ENCODE results near the gene ATP6V0B. TPM values are rescaled to one million over a fixed set of nuclear protein-coding genes. Genes with fewer than 3 reads are reported as not detected.

Gene ATP6V0B
- total and polyA plus RNA-seq, 10 of the 15 experiments (the other 5 are each of a cell fraction or from before 2014, with no cell fraction given) = 65.3 to 250 (median 144) TPM

DNA sequence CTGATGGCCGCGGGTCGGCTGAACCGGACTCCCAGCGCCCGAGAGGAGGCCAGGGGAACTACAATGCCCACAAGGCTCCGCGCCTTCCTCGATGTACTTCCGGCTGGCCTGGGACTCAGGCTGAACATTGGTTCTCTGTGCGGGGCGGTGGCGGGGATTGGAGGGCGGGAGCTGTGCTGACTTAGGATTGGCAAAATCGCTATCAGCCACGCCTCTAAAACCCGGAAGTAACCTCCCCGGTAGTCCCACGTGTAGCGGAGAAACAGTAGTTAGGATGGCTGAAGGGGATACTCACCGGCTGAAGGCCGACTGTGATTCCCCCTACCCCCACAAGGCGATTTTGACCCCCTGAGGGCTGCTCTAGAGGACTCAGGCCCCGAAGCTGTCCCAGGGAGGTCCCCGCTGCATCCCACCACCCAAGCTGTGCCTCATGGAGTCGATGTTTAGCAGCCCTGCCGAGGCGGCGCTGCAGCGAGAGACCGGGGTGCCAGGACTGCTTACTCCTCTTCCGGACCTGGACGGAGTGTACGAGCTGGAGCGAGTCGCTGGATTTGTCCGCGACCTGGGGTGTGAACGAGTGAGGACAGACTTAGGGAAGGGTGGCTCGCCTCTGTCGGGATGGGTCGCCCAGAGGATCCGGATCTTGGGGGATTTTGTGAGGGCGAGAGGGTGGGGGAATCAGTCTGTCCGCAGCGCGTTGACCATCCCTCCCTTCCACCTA, 4.9 kb upstream of the ATP6V0B start, which contains the start of gene DPH2:
Gene DPH2, plus strand, starts transcription at position 265 of the 721 bp plus-strand sequence. Its CDS starts 166 bp downstream, at position 431.
- ATAC-seq (peak; percentile 94), DNase-seq (ENCODE audit: low read depth, low spot score) (peak; percentile 91), FAIRE-seq (peak; percentile 96)
- TSS peak; percentile 73 for BruUV-seq (replicated peaks)
- Histone ChIP-seq H3K27ac (ENCODE audit: control insufficient read depth, insufficient read depth) (peak within 1 kb of the TSS; percentile 60), H3K79me2 (ENCODE audit: control insufficient read depth, insufficient read depth, low read length) (peaks cover 18% of the 10 kb centered on the region), H3K9ac (ENCODE audit: control insufficient read depth, insufficient read depth, low read length) (peak within 1 kb of the TSS; percentile 89), H3K27me3 (replicated peaks in 1 of 2; ENCODE audit: control insufficient read depth in 2 of 2, insufficient read depth in 2 of 2, low read length in 1 of 2) (no peaks in the 10 kb centered on the region), H3K4me3 (peak within 1 kb of the TSS; percentile 98), H3K4me1 (ENCODE audit: control insufficient read depth, insufficient read depth, low read length) (peaks cover 18% of the 10 kb centered on the region), H3K4me2 (ENCODE audit: control insufficient read depth, insufficient read depth) (peak within 1 kb of the TSS; percentile 93), H4K20me1 (ENCODE audit: control insufficient read depth, insufficient read depth) (no peaks in the 10 kb centered on the region), H3K36me3 (ENCODE audit: control insufficient read depth in 2 of 2, insufficient read depth in 2 of 2, low read length in 1 of 2) (peaks cover 8 to 11% of the 10 kb centered on the region in 2 experiments; a peak in 3 of 4 replicates), H2AFZ (ENCODE audit: control insufficient read depth, low read depth, low read length) (peak within 1 kb of the TSS; percentile 46), H3K9me3 (replicated peaks; ENCODE audit: control insufficient read depth, insufficient read depth, low read length) (no peaks in the 10 kb centered on the region)
- ChIA-PET RAD21 (ENCODE audit: unreplicated experiment) (interaction anchor here (2.6 kb wide), 1 partner anchor 207 kb away, joined by 6 read pairs; no protein-coding TSS in a partner anchor), SMC1A (ENCODE audit: uncharacterized antibody, unreplicated experiment) (interaction anchor here (1.0 kb wide), 1 partner anchor 78 kb away, joined by 3 read pairs; no protein-coding TSS in a partner anchor), POLR2A (interaction anchor here (1.0 kb wide), 2 partner anchors 17 to 23 kb away, joined by 3 read pairs; partner anchors contain the start of gene IPO13), CTCF (interaction anchor here (0.6 to 2.0 kb wide), 4 partner anchors 23 to 320 kb away, joined by 3 to 6 read pairs (median 4); partner anchors contain the start of gene KDM4A)
- in situ Hi-C loops (cut with MboI) = no loop called here
- intact Hi-C loops (cut with micrococcal nuclease; ENCODE audit: unreplicated experiment) = loop anchor here (1.0 kb wide), 1 partner anchor 24 kb away; the partner anchor contains the start of gene IPO13
- 1% methylated on average over 46 of the region's 47 CpGs for WGBS (ENCODE audit: insufficient coverage, insufficient replicate concordance, low lambda C conversion rate, missing lambda C conversion rate)
- TF ChIP-seq NFYB (IDR thresholded peaks at IDR 0.05; ENCODE audit: insufficient read depth, low read depth, low read length) (peak; percentile 91), MEF2A (IDR thresholded peaks at IDR 0.05; ENCODE audit: insufficient read depth, low read depth, low read length) (no peak), ZNF622 (IDR thresholded peaks at IDR 0.05) (no peak), MYB (IDR thresholded peaks at IDR 0.05; ENCODE audit: borderline replicate concordance, low read depth, low read length) (no peak), NRF1 (conservative IDR thresholded peaks at IDR 0.05; ENCODE audit: low read depth, low read length) (no peak), YY1 (IDR thresholded peaks at IDR 0.05; ENCODE audit: low read depth, low read length) (peak; percentile 80), SMC3 (IDR thresholded peaks at IDR 0.05; ENCODE audit: borderline replicate concordance, low read length) (no peak)
- TF ChIP-seq, protein P1, sequence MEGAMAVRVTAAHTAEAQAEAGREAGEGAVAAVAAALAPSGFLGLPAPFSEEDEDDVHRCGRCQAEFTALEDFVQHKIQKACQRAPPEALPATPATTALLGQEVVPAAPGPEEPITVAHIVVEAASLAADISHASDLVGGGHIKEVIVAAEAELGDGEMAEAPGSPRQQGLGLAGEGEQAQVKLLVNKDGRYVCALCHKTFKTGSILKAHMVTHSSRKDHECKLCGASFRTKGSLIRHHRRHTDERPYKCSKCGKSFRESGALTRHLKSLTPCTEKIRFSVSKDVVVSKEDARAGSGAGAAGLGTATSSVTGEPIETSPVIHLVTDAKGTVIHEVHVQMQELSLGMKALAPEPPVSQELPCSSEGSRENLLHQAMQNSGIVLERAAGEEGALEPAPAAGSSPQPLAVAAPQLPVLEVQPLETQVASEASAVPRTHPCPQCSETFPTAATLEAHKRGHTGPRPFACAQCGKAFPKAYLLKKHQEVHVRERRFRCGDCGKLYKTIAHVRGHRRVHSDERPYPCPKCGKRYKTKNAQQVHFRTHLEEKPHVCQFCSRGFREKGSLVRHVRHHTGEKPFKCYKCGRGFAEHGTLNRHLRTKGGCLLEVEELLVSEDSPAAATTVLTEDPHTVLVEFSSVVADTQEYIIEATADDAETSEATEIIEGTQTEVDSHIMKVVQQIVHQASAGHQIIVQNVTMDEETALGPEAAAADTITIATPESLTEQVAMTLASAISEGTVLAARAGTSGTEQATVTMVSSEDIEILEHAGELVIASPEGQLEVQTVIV (IDR thresholded peaks at IDR 0.05; ENCODE audit: borderline replicate concordance, partially characterized antibody) = no peak
- TF ChIP-seq, protein P2, sequence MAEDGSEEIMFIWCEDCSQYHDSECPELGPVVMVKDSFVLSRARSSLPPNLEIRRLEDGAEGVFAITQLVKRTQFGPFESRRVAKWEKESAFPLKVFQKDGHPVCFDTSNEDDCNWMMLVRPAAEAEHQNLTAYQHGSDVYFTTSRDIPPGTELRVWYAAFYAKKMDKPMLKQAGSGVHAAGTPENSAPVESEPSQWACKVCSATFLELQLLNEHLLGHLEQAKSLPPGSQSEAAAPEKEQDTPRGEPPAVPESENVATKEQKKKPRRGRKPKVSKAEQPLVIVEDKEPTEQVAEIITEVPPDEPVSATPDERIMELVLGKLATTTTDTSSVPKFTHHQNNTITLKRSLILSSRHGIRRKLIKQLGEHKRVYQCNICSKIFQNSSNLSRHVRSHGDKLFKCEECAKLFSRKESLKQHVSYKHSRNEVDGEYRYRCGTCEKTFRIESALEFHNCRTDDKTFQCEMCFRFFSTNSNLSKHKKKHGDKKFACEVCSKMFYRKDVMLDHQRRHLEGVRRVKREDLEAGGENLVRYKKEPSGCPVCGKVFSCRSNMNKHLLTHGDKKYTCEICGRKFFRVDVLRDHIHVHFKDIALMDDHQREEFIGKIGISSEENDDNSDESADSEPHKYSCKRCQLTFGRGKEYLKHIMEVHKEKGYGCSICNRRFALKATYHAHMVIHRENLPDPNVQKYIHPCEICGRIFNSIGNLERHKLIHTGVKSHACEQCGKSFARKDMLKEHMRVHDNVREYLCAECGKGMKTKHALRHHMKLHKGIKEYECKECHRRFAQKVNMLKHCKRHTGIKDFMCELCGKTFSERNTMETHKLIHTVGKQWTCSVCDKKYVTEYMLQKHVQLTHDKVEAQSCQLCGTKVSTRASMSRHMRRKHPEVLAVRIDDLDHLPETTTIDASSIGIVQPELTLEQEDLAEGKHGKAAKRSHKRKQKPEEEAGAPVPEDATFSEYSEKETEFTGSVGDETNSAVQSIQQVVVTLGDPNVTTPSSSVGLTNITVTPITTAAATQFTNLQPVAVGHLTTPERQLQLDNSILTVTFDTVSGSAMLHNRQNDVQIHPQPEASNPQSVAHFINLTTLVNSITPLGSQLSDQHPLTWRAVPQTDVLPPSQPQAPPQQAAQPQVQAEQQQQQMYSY (CRISPR knock-in tag; IDR thresholded peaks at IDR 0.05) = no peak
- TF ChIP-seq, protein P3, sequence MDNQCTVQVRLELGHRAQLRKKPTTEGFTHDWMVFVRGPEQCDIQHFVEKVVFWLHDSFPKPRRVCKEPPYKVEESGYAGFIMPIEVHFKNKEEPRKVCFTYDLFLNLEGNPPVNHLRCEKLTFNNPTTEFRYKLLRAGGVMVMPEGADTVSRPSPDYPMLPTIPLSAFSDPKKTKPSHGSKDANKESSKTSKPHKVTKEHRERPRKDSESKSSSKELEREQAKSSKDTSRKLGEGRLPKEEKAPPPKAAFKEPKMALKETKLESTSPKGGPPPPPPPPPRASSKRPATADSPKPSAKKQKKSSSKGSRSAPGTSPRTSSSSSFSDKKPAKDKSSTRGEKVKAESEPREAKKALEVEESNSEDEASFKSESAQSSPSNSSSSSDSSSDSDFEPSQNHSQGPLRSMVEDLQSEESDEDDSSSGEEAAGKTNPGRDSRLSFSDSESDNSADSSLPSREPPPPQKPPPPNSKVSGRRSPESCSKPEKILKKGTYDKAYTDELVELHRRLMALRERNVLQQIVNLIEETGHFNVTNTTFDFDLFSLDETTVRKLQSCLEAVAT (IDR thresholded peaks at IDR 0.05) = no peak; the same call in 1 of the 2 replicates

Data from GM12878 (cell line).